SU-DHL-6 (cell line): ENCODE data around the gene DPP9.

Experiments
- H2AFZ ChIP-seq: fragments of 200-600 bp; sonication (generic); 2 replicates; pipeline ENCODE4 v1.6.1; 2014; ENCODE audit warnings: low read depth, mild to moderate bottlenecking, moderate library complexity, mixed read lengths, antibody characterized with exemption, low read length; ENCODE audit not compliant: severe bottlenecking
- H3F3A ChIP-seq: fragments of 200-600 bp; shearing (Covaris generic); 2 replicates; pipeline ENCODE4 v1.6.0; 2016; ENCODE audit warnings: antibody characterized with exemption, mild to moderate bottlenecking; ENCODE audit not compliant: insufficient read depth
- H3K27ac ChIP-seq: fragments of 200-600 bp; sonication (generic); 2 replicates; pipeline ENCODE4 v1.5.1; 2016; ENCODE audit warnings: low read depth, mild to moderate bottlenecking, low read length, moderate library complexity, mixed read lengths
- H3K27me3 ChIP-seq: fragments of 200-600 bp; sonication (generic), shearing (Covaris generic); 2 replicates; pipeline ENCODE4 v1.6.0; 2014; ENCODE audit warnings: mild to moderate bottlenecking, low read length
- H3K36me3 ChIP-seq: fragments of 200-600 bp; sonication (generic); 2 replicates; pipeline ENCODE4 v1.6.1; 2014; ENCODE audit warnings: mild to moderate bottlenecking, low read length, mixed read lengths
- H3K4me2 ChIP-seq: fragments of 300-600, 200-600 bp; shearing (Covaris generic), sonication (generic); 2 replicates; pipeline ENCODE4 v1.6.0; 2014; ENCODE audit warnings: low read length, low read depth, mild to moderate bottlenecking; ENCODE audit not compliant: poor library complexity, severe bottlenecking
- H3K4me3 ChIP-seq: fragments of 200-600 bp; sonication (generic); 2 replicates; pipeline ENCODE4 v1.5.1; 2014; ENCODE audit warnings: antibody characterized with exemption, low read length, mild to moderate bottlenecking, mixed read lengths; ENCODE audit not compliant: insufficient read depth, poor library complexity, severe bottlenecking
- H3K79me2 ChIP-seq: fragments of 200-600 bp; sonication (generic); 2 replicates; pipeline ENCODE4 v1.6.1; 2014; ENCODE audit warnings: mild to moderate bottlenecking, low read length, moderate library complexity; ENCODE audit not compliant: insufficient read depth
- H3K9ac ChIP-seq: fragments of 200-600 bp; sonication (generic); 2 replicates; pipeline ENCODE4 v1.7.0; 2014; ENCODE audit warnings: mild to moderate bottlenecking, low read length
- H3K9me2 ChIP-seq: fragments of 200-600 bp; sonication (generic); replicated peaks from 2 replicates; pipeline ENCODE4 v1.6.1; 2014; ENCODE audit warnings: low read length; ENCODE audit not compliant: insufficient read depth
- H3K9me3 ChIP-seq: fragments of 200-600 bp; sonication (generic); 2 replicates; pipeline ENCODE4 v1.6.1; 2014; ENCODE audit warnings: low read length, mixed read lengths; ENCODE audit not compliant: insufficient read depth
- H4K20me1 ChIP-seq: fragments of 200-600 bp; sonication (generic); 2 replicates; pipeline ENCODE4 v1.6.1; 2014; ENCODE audit warnings: low read depth, mild to moderate bottlenecking, antibody characterized with exemption, low read length, moderate library complexity, mixed read lengths
- EZH2phosphoT487 ChIP-seq: fragments of 200-600 bp; sonication (generic), shearing (Covaris generic); conservative IDR thresholded peaks from 2 replicates; pipeline ENCODE4 v1.6.1; 2018; ENCODE audit warnings: mild to moderate bottlenecking, antibody characterized with exemption, low read length, moderate library complexity, mixed read lengths
- TF ChIP-seq, protein P1 (sequence below): fragments of 200-600 bp; sonication (generic); IDR thresholded peaks from one replicate; pipeline ENCODE4 v1.5.1; 2017; ENCODE audit warnings: antibody characterized with exemption, mild to moderate bottlenecking, low read length, moderate library complexity; ENCODE audit not compliant: insufficient read depth, poor library complexity, severe bottlenecking

DPP9 gene

GRCh38 chr19:4654437-4655361 lies 68.9 kb downstream of the DPP9 start:
- no peak overlapping the region for H3K4me3 ChIP-seq
- no peak overlapping the region for H2AFZ ChIP-seq
- H4K20me1 ChIP-seq: no peaks in the 10 kb centered on the region
- no peaks in the 10 kb centered on the region for H3K9me2 ChIP-seq
- H3K79me2 ChIP-seq: no peaks in the 10 kb centered on the region
- H3K27ac ChIP-seq: no peak overlapping the region
- H3K9ac ChIP-seq: no peak overlapping the region
- no peaks in the 10 kb centered on the region for H3K27me3 ChIP-seq
- H3K36me3 ChIP-seq: no peaks in the 10 kb centered on the region
- no peak for TF ChIP-seq EZH2phosphoT487
- TF ChIP-seq, protein P1, sequence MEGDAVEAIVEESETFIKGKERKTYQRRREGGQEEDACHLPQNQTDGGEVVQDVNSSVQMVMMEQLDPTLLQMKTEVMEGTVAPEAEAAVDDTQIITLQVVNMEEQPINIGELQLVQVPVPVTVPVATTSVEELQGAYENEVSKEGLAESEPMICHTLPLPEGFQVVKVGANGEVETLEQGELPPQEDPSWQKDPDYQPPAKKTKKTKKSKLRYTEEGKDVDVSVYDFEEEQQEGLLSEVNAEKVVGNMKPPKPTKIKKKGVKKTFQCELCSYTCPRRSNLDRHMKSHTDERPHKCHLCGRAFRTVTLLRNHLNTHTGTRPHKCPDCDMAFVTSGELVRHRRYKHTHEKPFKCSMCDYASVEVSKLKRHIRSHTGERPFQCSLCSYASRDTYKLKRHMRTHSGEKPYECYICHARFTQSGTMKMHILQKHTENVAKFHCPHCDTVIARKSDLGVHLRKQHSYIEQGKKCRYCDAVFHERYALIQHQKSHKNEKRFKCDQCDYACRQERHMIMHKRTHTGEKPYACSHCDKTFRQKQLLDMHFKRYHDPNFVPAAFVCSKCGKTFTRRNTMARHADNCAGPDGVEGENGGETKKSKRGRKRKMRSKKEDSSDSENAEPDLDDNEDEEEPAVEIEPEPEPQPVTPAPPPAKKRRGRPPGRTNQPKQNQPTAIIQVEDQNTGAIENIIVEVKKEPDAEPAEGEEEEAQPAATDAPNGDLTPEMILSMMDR: no peak
- no peak overlapping the region for H3K4me2 ChIP-seq
- no peaks in the 10 kb centered on the region for H3F3A ChIP-seq
- H3K9me3 ChIP-seq: no peaks in the 10 kb centered on the region

DNA sequence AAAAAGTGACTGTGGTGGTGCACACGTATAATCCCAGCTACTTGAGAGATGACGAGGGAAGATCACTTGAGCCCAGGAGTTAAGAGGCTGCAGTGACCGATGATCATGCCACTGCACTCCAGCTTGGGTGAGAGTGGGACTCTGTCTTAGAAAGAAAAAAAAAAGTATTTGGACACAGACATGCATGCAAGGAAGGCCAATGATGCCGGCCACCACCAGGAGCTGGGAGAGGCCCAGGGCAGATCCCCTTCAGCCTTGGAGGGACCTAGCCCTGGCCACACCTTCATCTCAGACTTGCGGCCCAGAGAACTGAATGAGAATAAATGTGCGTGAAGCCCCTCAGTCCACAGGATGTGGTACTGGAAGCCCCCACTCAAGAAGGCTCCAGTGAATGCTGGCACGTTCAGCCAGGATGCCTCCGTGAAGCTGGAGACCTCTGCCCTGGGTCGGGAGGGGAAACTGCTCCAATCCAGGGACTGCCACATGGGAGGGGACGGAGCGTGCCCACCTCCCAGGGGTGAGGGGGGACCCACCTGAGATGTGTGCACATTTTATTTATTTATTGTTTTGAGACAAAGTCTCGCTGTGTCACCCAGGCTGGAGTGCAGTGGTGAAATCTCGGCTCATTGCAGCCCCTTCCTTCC lies 69.7 kb downstream of the DPP9 start:
- Histone ChIP-seq H3K9me2 (no peaks in the 10 kb centered on the region), H3K79me2 (peaks cover 6% of the 10 kb centered on the region; the same call in 1 of the 2 replicates), H4K20me1 (no peaks in the 10 kb centered on the region), H3K4me2 (no peak overlapping the region), H3K36me3 (no peaks in the 10 kb centered on the region), H3K27me3 (no peaks in the 10 kb centered on the region), H3K27ac (no peak overlapping the region), H3K9ac (no peak overlapping the region), H3K4me3 (no peak overlapping the region), H3K9me3 (no peaks in the 10 kb centered on the region), H3F3A (no peaks in the 10 kb centered on the region), H2AFZ (no peak overlapping the region)
- no peak for TF ChIP-seq EZH2phosphoT487
- TF ChIP-seq, protein P1: no peak

DNA sequence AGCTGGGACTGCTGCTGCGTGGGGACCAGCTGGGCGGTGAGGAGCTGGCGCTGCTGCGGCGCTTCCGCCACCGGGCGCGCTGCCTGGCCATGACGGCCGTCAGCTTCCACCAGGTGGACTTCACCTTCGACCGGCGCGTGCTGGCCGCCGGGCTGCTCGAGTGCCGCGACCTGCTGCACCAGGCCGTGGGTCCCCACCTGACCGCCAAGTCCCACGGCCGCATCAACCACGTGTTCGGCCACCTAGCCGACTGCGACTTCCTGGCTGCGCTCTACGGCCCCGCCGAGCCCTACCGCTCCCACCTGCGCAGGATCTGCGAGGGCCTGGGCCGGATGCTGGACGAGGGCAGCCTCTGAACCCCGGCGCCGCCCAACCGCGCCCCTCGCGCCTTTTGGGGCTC lies 71.6 kb downstream of the DPP9 start:
- no peak overlapping the region for H2AFZ ChIP-seq
- no peak overlapping the region for H3K27ac ChIP-seq
- H3K4me2 ChIP-seq: no peak overlapping the region
- H3K79me2 ChIP-seq: peaks cover 6% of the 10 kb centered on the region; the same call in 1 of the 2 replicates
- no peaks in the 10 kb centered on the region for H3K9me2 ChIP-seq
- no peaks in the 10 kb centered on the region for H4K20me1 ChIP-seq
- no peaks in the 10 kb centered on the region for H3K27me3 ChIP-seq
- no peak overlapping the region for H3K4me3 ChIP-seq
- H3F3A ChIP-seq: no peaks in the 10 kb centered on the region
- H3K9me3 ChIP-seq: no peaks in the 10 kb centered on the region
- TF ChIP-seq EZH2phosphoT487: no peak
- TF ChIP-seq, protein P1: no peak
- H3K36me3 ChIP-seq: no peaks in the 10 kb centered on the region
- no peak overlapping the region for H3K9ac ChIP-seq
